ENCODE results near the gene CCL23. TPM values are rescaled to one million over a fixed set of nuclear protein-coding genes. Genes with fewer than 3 reads are reported as not detected.

The CCL23 gene
- total and polyA plus RNA-seq, 12 donors, result 1.9 to 25.7 (median 6.9) TPM

DNA sequence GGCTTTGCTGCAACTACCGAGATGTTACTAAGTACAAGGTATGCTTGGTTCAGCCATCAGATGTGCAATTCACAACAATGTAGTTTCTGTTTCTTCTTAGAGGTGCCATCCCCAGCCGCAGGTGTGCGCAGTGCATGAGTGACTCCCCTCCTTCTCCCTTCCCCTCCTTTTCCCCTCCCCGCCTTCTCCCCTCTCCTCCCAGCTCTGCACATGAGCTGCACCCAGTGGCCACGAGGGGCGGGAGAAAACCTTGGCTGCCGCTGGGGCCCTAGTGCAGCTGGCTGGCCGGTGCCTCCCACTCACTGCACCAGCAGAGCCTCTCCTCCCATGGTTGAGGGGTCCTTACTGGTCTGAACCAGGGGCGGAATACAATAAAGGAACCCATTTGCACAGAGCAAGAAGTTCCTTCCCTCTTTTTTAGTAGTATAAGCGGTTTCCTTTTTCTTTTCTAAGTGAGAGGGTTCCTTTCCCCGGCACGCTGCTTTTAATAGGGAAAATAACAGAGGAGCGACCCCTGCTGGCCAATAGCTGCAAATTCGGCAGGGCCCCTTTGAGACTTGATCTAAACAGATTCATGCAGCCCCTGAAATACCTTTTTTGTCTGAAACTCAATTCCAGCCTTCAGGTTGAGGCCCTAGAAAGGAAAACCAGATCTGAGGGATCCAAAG is 8.6 kb downstream of the CCL23 start:
- Histone ChIP-seq H3K4me3 (no peak overlapping the region), H3K36me3 (replicated peaks in 1 of 2) (no peaks in the 10 kb centered on the region), H3K9me3 (replicated peaks in 1 of 3) (no peaks in the 10 kb centered on the region), H3K4me1 (replicated peaks in 1 of 2) (no peaks in the 10 kb centered on the region), H3K27me3 (no peaks in the 10 kb centered on the region), H3K27ac (no peak overlapping the region)
- no peak for TF ChIP-seq POLR2A (IDR thresholded peaks at IDR 0.05)
- TF ChIP-seq, protein P1, sequence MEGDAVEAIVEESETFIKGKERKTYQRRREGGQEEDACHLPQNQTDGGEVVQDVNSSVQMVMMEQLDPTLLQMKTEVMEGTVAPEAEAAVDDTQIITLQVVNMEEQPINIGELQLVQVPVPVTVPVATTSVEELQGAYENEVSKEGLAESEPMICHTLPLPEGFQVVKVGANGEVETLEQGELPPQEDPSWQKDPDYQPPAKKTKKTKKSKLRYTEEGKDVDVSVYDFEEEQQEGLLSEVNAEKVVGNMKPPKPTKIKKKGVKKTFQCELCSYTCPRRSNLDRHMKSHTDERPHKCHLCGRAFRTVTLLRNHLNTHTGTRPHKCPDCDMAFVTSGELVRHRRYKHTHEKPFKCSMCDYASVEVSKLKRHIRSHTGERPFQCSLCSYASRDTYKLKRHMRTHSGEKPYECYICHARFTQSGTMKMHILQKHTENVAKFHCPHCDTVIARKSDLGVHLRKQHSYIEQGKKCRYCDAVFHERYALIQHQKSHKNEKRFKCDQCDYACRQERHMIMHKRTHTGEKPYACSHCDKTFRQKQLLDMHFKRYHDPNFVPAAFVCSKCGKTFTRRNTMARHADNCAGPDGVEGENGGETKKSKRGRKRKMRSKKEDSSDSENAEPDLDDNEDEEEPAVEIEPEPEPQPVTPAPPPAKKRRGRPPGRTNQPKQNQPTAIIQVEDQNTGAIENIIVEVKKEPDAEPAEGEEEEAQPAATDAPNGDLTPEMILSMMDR (IDR thresholded peaks at IDR 0.05), result peak in 2 of 6 experiments; percentile 10 to 24
- WGBS, 4 donors, result 77 to 82% (median 79%) methylated on average over 14 of the region's 14 CpGs
- no peak for DNase-seq
- intact Hi-C loops (cut with DNase I), result no loop called here

DNA sequence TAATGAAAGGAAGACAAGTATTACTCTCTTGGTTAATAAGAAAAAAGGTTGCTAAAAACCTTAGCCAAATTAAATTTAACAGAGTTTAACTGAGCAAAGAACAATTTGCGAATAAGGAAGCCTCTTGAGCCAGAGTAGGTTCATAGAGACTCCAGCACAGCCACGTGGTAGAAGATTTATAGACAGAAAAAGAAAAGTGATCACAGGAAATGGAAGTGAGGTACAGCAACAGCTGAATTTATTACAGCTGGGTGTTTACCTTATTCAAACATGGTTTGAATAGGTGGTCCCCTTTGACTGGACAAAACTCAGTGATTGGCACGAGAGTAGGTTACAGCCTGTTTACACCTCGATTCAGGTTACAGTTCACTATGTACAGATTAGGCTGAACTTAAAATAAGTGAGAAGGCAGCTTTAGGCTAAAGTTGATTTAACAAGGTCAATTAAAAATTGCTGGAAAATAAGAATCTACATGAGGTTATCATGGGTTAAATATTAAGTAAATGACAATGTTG is 13.1 kb downstream of the CCL23 start:
- Histone ChIP-seq H3K36me3 (replicated peaks in 1 of 2) (no peaks in the 10 kb centered on the region), H3K4me1 (replicated peaks in 1 of 2) (no peaks in the 10 kb centered on the region), H3K27ac (no peak overlapping the region), H3K4me3 (no peak overlapping the region), H3K9me3 (replicated peaks in 1 of 3) (no peaks in the 10 kb centered on the region), H3K27me3 (no peaks in the 10 kb centered on the region)
- no peak for DNase-seq
- intact Hi-C loops (cut with DNase I), result no loop called here
- WGBS, 4 donors, result 44 to 49% (median 44%) methylated on average over 4 of the region's 4 CpGs
- TF ChIP-seq, protein P1 (IDR thresholded peaks at IDR 0.05), result no peak
- TF ChIP-seq POLR2A (IDR thresholded peaks at IDR 0.05), result no peak

DNA sequence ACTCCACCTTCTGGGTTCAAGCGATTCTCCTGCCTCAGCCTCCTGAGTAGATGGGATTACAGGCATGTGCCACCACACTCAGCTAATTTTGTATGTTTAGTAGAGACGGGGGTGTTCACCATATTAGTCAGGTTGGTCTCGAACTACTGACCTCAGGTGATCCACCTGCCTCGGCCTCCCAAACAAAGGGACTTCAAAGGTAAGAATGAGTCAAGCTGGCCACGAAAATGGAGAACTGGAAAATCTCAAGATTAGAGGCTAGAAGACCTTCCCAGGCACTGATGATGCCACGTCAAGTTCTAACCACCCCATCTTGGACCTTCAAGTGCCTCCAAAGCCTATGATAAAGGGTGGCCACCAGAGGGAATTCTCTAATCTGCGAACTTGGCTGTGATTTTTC is 15.1 kb downstream of the CCL23 start:
- Histone ChIP-seq H3K4me1 (replicated peaks in 1 of 2) (no peaks in the 10 kb centered on the region), H3K36me3 (replicated peaks in 1 of 2) (no peaks in the 10 kb centered on the region), H3K27me3 (no peaks in the 10 kb centered on the region), H3K9me3 (replicated peaks in 1 of 3) (no peaks in the 10 kb centered on the region), H3K27ac (no peak overlapping the region), H3K4me3 (no peak overlapping the region)
- TF ChIP-seq, protein P1 (IDR thresholded peaks at IDR 0.05), result no peak
- TF ChIP-seq POLR2A (IDR thresholded peaks at IDR 0.05), result no peak
- intact Hi-C loops (cut with DNase I), result no loop called here
- DNase-seq, result no peak
- WGBS, 4 donors, result 83 to 90% (median 86%) methylated on average over 7 of the region's 7 CpGs

DNA sequence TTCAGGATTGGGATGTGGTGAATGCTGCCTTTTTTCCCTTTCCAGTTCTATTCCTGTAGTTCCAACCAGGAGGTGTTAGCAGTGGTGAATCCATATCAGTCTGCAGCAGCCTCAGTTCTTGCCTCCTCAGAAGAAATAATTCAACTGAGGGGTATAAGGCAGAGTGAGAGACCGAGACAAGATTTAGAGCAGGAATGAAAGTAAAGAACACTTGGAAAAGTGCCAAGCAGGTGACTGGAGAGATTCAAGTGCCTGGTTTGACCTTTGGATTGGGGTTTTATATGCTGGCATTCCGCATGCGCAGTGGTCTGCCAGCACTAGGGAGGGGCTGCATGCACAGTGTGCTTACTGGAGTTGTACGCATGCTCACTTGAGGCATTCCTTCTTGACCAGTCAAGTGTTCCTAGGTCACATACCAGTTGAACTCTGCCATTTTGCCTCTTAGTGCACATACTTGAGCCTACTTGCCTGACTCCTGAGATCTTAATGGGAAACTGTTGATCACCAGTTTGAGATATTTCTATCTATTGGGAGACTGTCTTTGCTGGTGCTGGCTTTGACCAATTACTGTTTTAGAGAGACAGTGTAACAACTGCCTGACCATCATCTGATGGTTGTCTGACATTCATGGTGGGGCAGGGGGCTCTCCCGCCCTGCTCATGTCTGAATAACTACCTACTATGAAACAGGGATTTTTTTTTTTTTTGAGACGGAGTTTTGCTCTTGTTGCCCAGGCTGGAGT is 15.7 kb downstream of the CCL23 start:
- DNase-seq, result no peak
- H3K4me1 ChIP-seq (replicated peaks in 1 of 2), result no peaks in the 10 kb centered on the region
- 77 to 86% (median 81%) methylated on average over 6 of the region's 6 CpGs for WGBS, 4 donors
- intact Hi-C loops (cut with DNase I), result no loop called here
- H3K36me3 ChIP-seq (replicated peaks in 1 of 2), result no peaks in the 10 kb centered on the region
- H3K27me3 ChIP-seq, result no peaks in the 10 kb centered on the region
- no peak for TF ChIP-seq POLR2A (IDR thresholded peaks at IDR 0.05)
- TF ChIP-seq, protein P1 (IDR thresholded peaks at IDR 0.05), result no peak
- no peak overlapping the region for H3K27ac ChIP-seq
- H3K4me3 ChIP-seq, result no peak overlapping the region
- no peaks in the 10 kb centered on the region for H3K9me3 ChIP-seq (replicated peaks in 1 of 3)

All from adrenal gland (tissue), 12 donors.